ENCODE data around the gene MMS19.
A peak's percentile ranks its signal among the peaks of the same experiment; 100 is the strongest.
"Not testable (repeated sequence)": the region's sequence is repeated elsewhere in the genome, so short reads cannot be mapped to it uniquely, and the experiment has no call there.

MMS19 gene

DNA sequence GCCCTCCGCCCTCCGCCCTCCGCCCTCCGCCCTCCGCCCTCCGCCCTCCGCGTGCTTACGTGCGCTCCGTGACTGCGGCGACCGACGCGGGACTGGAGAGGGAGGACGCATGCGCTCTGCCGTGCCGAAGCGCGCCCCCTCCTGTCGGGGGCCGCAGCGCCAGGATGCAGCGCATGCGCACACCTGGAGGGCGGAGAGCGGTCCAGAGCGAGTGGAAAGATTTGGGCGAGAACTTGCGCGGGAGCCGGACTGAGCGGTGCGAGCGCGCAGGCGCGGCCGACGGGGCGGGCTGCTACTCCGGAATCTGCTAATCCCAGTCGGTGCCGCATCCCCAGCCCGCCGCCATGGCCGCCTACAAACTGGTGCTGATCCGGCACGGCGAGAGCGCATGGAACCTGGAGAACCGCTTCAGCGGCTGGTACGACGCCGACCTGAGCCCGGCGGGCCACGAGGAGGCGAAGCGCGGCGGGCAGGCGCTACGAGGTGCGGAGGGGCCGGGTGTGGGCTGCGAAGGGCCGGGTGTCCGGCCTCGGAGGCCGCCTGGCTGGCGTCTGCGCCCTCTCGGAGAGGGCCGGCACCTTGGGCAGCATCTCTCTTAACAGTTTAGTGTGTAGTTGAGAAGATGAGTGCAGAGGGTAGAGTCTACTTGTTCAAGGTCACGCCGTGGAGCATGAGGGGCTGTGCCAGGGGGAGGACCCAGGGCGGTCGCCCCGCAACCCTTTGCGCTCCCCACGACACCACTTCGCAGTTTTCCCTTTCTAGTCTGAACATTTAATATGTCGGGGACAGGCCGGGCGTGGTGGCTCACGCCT lies 72.1 kb downstream of the MMS19 start, which contains the start of gene PGAM1:
Gene PGAM1, plus strand, starts transcription at position 228 of the 812 bp plus-strand sequence. Its CDS starts 117 bp downstream, at position 345.
- no peak for TF ChIP-seq Cebpa-rat (IDR thresholded peaks at IDR 0.05)
- Histone ChIP-seq H3K4me3 (peak within 1 kb of the TSS; percentile 82 to 100 (median 92)), H3K9me3 (replicated peaks in 1 of 11) (no peaks in the 10 kb centered on the region; a peak in 1 of 22 replicates), H3K4me1 (peaks cover 43 to 79% (median 71%) of the 10 kb centered on the region in 10 experiments), H4K20me1 (peaks cover 28 to 47% (median 42%) of the 10 kb centered on the region in 11 experiments; a peak in 21 of 22 replicates), H3K4me2 (peak within 1 kb of the TSS; percentile 87 to 100 (median 98)), H3K36me3 (peaks cover 30 to 45% (median 44%) of the 10 kb centered on the region in 11 experiments), H3K27me3 (no peaks in the 10 kb centered on the region), H3K9ac (peak within 1 kb of the TSS; percentile 89 to 97 (median 94)), H3K27ac (peak within 1 kb of the TSS; percentile 81 to 96 (median 93))

DNA sequence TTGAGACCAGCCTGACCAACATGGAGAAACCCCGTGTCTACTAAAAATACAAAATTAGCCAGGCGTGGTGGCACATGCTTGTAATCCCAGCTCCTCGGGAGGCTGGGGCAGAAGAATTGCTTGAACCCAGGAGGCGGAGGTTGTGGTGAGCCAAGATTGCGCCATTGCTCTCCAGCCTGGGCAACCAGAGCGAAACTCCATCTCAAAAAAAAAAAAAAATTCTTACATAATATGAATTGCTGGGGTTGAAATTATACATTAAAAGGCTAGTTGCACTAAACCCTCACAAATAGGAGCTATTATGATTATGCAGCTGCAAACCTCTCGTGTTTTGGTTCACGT lies 74.5 kb downstream of the MMS19 start:
- Histone ChIP-seq H3K36me3 (peaks cover 9 to 21% (median 19%) of the 10 kb centered on the region in 11 experiments; a peak in 19 of 22 replicates), H4K20me1 (peaks cover 13 to 23% (median 18%) of the 10 kb centered on the region in 11 experiments; a peak in 20 of 22 replicates), H3K27ac (peak overlapping the region; percentile 67 to 92 (median 85); a peak in 20 of 22 replicates), H3K9ac (peak overlapping the region in 7 of 11 experiments; percentile 42 to 88 (median 72); a peak in 11 of 22 replicates), H3K4me2 (peak overlapping the region; percentile 62 to 98 (median 86)), H3K4me1 (peaks cover 53 to 87% (median 73%) of the 10 kb centered on the region in 10 experiments), H3K4me3 (0 out of 20 replicates have a peak overlapping the region, but pooled peaks of 1 of the 10 experiments have one; percentile 31)
- peak in 7 of 11 experiments; percentile 16 to 79 (median 42); a peak in 7 of 22 replicates for TF ChIP-seq Cebpa-rat (IDR thresholded peaks at IDR 0.05)
- H3K27me3 ChIP-seq; H3K9me3 ChIP-seq (replicated peaks in 1 of 11): not testable (repeated sequence)

DNA sequence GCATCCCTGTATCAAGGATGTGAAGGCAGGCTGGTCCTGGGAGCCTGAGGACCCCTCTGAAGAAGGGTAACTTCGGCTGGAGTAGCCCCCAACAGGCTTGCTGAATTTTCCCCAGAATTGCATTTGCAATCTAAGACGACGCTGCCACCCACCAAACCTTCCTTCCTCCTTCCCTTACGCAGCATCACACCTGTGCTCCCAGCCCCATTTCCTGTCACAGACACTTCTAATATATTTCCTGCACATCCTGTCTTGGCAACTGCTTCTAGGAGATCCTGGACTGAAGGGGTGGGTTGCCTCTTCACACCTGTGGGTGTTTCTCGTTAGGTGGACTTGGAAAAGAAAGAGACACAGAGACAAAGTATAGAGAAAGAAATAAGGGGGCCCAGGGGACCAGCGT lies 81.7 kb downstream of the MMS19 start:
- no peaks in the 10 kb centered on the region for H3K9me3 ChIP-seq (replicated peaks in 1 of 11)
- H3K27me3 ChIP-seq, result no peaks in the 10 kb centered on the region
- TF ChIP-seq Cebpa-rat (IDR thresholded peaks at IDR 0.05), result no peak
- 0 out of 22 replicates have a peak overlapping the region, but pooled peaks of 1 of the 11 experiments have one; percentile 9 for H3K9ac ChIP-seq
- H3K4me3 ChIP-seq, result no peak overlapping the region
- H3K4me1 ChIP-seq, result peaks cover 48 to 93% (median 73%) of the 10 kb centered on the region in 10 experiments
- no peaks in the 10 kb centered on the region for H3K36me3 ChIP-seq
- no peaks in the 10 kb centered on the region for H4K20me1 ChIP-seq
- H3K27ac ChIP-seq, result peak overlapping the region in 2 of 11 experiments; percentile 15 to 21; a peak in 1 of 22 replicates
- H3K4me2 ChIP-seq, result peak overlapping the region in 10 of 11 experiments; percentile 43 to 74 (median 58); a peak in 19 of 22 replicates

DNA sequence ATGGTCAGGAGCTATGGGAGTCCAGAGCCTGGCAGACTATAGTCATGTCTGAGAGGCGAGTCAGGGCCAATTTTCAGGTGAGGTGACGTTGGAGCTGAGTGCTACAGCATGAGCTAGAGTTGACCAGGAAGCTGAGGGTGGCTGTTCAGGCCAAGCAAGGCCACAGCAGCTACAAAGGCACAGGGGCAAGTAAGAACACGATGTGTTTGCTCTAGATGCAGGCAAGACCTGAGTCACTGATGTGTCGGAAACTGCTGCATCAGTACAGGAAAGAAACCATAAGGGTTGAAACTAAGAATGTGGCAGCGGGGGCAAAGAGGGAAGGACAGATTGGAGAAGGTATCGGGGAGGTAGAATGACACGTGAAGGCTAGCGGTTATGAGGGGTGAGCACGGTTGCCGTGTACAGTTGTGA lies 85.3 kb downstream of the MMS19 start:
- Histone ChIP-seq H3K9ac (no peak overlapping the region), H3K4me2 (peak overlapping the region in 5 of 11 experiments; percentile 68 to 74 (median 70); a peak in 8 of 22 replicates), H3K27me3 (no peaks in the 10 kb centered on the region), H3K4me1 (peaks cover 29 to 88% (median 60%) of the 10 kb centered on the region in 10 experiments), H3K9me3 (replicated peaks in 1 of 11) (no peaks in the 10 kb centered on the region), H3K4me3 (no peak overlapping the region), H3K36me3 (no peaks in the 10 kb centered on the region), H4K20me1 (no peaks in the 10 kb centered on the region), H3K27ac (peak overlapping the region in 5 of 11 experiments; percentile 21 to 70 (median 44); a peak in 7 of 22 replicates)
- no peak for TF ChIP-seq Cebpa-rat (IDR thresholded peaks at IDR 0.05)

DNA sequence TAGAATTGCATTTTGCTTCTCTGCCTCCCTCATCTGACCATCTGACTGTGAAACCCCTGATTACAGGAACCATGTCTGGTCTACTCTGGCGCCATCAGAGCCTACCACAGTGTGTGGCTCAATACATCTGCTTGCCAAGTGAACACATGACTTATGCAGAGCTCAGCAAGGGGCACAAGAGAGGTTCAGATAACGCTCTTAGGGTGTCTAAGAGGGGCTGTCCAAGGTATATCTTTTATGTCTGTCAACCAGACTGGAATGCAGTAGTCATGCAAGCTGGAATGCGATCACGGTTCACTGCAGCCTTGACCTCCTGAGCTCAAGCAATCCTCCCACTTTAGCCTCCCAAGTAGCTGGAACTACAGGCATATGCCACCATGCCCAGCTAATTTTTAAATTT lies 86.8 kb downstream of the MMS19 start:
- H3K4me3 ChIP-seq, result no peak overlapping the region
- no peaks in the 10 kb centered on the region for H4K20me1 ChIP-seq
- no peak overlapping the region for H3K27ac ChIP-seq
- no peak for TF ChIP-seq Cebpa-rat (IDR thresholded peaks at IDR 0.05)
- no peaks in the 10 kb centered on the region for H3K27me3 ChIP-seq
- peaks cover 34 to 96% (median 66%) of the 10 kb centered on the region in 10 experiments for H3K4me1 ChIP-seq
- peak overlapping the region in 4 of 11 experiments; percentile 2 to 20 (median 12); a peak in 5 of 22 replicates for H3K4me2 ChIP-seq
- H3K9ac ChIP-seq, result no peak overlapping the region
- no peaks in the 10 kb centered on the region for H3K36me3 ChIP-seq
- H3K9me3 ChIP-seq (replicated peaks in 1 of 11), result no peaks in the 10 kb centered on the region

DNA sequence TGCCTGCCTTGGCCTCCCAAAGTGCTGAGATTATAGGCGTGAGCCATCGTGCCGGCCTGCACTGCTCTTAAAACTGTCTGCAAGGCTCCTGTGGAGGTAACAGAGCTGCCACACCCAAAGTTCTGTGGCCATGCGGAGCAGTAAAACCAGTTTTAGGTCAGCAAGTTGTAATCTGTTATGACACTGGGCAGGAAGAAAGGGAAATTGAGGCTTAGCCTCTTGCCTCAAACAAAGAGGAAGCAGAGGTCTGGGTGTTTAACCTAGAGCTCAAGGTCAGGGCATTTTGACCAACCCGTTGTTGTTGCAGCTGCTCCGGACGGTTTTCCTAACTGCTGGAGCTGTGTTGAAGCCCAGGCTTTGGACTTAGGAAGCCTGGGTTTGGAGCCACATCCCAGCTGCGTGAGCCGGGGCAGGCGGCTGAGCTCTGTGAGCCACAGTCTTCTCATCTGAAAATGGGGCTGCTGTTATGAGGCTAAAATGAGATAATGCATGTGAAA lies 89.7 kb downstream of the MMS19 start:
- Histone ChIP-seq H4K20me1 (no peaks in the 10 kb centered on the region), H3K27ac (peak overlapping the region in 8 of 11 experiments; percentile 30 to 85 (median 68); a peak in 12 of 22 replicates), H3K27me3 (no peaks in the 10 kb centered on the region), H3K9me3 (replicated peaks in 1 of 11) (no peaks in the 10 kb centered on the region), H3K4me3 (no peak overlapping the region), H3K4me2 (peak overlapping the region in 7 of 11 experiments; percentile 31 to 93 (median 83); a peak in 13 of 22 replicates), H3K36me3 (no peaks in the 10 kb centered on the region), H3K4me1 (peaks cover 25 to 96% (median 60%) of the 10 kb centered on the region in 10 experiments), H3K9ac (peak overlapping the region in 5 of 11 experiments; percentile 39 to 72 (median 52); a peak in 7 of 22 replicates)
- TF ChIP-seq Cebpa-rat (IDR thresholded peaks at IDR 0.05), result no peak

Measured in BLaER1 treated with 17β-estradiol and CSF1 and Interleukin-3, amounts not matched to agents 10 nM and 100 nM (cell line).